Upper lobe of left lung (tissue), 6 donors: Measurements from ENCODE around the gene TTI1. TPM values are rescaled to one million over a fixed set of nuclear protein-coding genes. Genes with fewer than 3 reads are reported as not detected.

ENCODE experiments used
- ATAC-seq, 2 donors: fragments of 200-7000 bp; cut with Tn5 transposase; one replicate each; pipeline ENCODE4 v1.9.1; 2022; ENCODE audit warnings: mild to moderate bottlenecking in 2 of 2, moderate library complexity in 2 of 2; ENCODE audit not compliant: low FRiP score in 2 of 2
- DNase-seq, 2 donors: peaks; one replicate each; pipeline ENCODE4 v3.0.0-alpha.2; 2019 to 2020
- H3K27ac ChIP-seq, 4 donors: fragments of 200-600 bp; sonication (generic); one replicate each; pipeline ENCODE4 v1.5.1; 2016 to 2019
- H3K27me3 ChIP-seq, 4 donors: fragments of 200-600 bp; sonication (generic); one replicate each; pipeline ENCODE4 v1.5.1; 2017 to 2019
- H3K36me3 ChIP-seq, 4 donors: fragments of 200-600 bp; sonication (generic); one replicate each; pipeline ENCODE4 v1.5.1; 2016 to 2019
- H3K4me1 ChIP-seq, 4 donors: fragments of 200-600 bp; sonication (generic); one replicate each; pipeline ENCODE4 v1.5.1; 2018 to 2019
- H3K4me3 ChIP-seq, 4 donors: fragments of 200-600 bp; sonication (generic); one replicate each; pipeline ENCODE4 v1.5.1; 2017 to 2019; ENCODE audit warnings: mild to moderate bottlenecking in 2 of 4, moderate library complexity in 1 of 4
- H3K9me3 ChIP-seq, 4 donors: fragments of 200-600 bp; sonication (generic); one replicate each; pipeline ENCODE4 v1.5.1; 2018 to 2019
- EP300 ChIP-seq, 4 donors: sonication (generic); formaldehyde crosslinking; IDR thresholded peaks; one replicate each; pipeline ENCODE4 v1.5.1; 2017; ENCODE audit warnings: antibody characterized with exemption in 4 of 4, control low read depth in 2 of 4
- POLR2A ChIP-seq, 4 donors: fragments of 450-650 bp; IDR thresholded peaks; one replicate each; pipeline ENCODE4 v1.5.1; 2016 to 2017; ENCODE audit warnings: antibody characterized with exemption in 4 of 4, mild to moderate bottlenecking in 2 of 4
- POLR2AphosphoS5 ChIP-seq, 2 donors: sonication (generic); formaldehyde crosslinking; IDR thresholded peaks; one replicate each; pipeline ENCODE4 v1.5.1; 2017; ENCODE audit warnings: antibody characterized with exemption in 2 of 2
- WGBS, 2 donors: methylation state at CpG; one replicate each; pipeline ENCODE4 v1.1.5; 2017 to 2018; 5-methylcytosine and 5-hydroxymethylcytosine counted together
- total RNA-seq, 6 donors: library from RNA; depleted of rRNA in 4 of 6; stranded (reverse); fragments of >200 nt in 4 of 6; gene quantifications; one replicate each; pipeline versions ENCODE4 v1.1.0 to v1.2.1, GENCODE V29; 2016 to 2021
- TF ChIP-seq, protein P1 (sequence below), 6 experiments: fragments of 450-650 bp in 4 of 6; fragments of 200-600 bp in 2 of 6; sonication (generic) in 2 of 6; IDR thresholded peaks; one replicate each; pipeline ENCODE4 v1.5.1; 2016 to 2019; ENCODE audit warnings: antibody characterized with exemption in 6 of 6
- donor health status: DM: no; HTN: no; CAD: no; lungs with moderate emphysema.
- donor health status: DM: no; HTN: yes; CAD: no; lungs with severe emphysema.

Gene TTI1
- total RNA-seq, 6 donors from 2014 or later = 11.2 to 30.4 (median 15.1) TPM

DNA sequence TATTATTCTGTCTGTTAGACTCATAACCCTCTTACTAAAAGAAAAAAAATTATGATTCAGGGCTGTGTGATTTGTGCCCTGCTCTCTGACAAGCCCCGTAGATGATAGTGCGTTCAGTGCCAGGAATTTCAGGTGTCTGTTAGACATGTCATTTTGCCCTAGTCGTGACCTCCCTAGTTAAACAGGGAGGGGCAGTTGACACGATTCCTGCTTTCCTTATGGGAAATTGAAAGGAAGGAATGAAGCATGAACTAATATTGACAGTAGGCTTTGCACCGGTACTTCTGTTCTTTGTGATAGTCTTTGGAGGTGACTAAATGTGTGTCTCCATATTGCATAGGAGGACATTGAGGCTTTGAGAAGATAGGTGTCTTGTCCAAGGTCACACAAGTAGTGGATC lies 26.6 kb upstream of the TTI1 start:
- Histone ChIP-seq H3K4me1 (peaks cover 2 to 20% (median 6%) of the 10 kb centered on the region in 4 donors), H3K27me3 (no peaks in the 10 kb centered on the region), H3K27ac (peak overlapping the region in 1 of 4 donors; percentile 33), H3K36me3 (peaks cover 10 to 81% (median 45%) of the 10 kb centered on the region in 4 donors), H3K9me3 (no peaks in the 10 kb centered on the region), H3K4me3 (no peak overlapping the region)
- 68 to 75% methylated on average over 5 of the region's 5 CpGs for WGBS, 2 donors
- DNase-seq (peak in 1 of 2 donors; percentile 35), ATAC-seq (no peak)
- TF ChIP-seq POLR2AphosphoS5 (IDR thresholded peaks at IDR 0.05) = no peak
- TF ChIP-seq POLR2A (IDR thresholded peaks at IDR 0.05) = no peak
- peak in 1 of 4 donors; percentile 67 for TF ChIP-seq EP300 (IDR thresholded peaks at IDR 0.05)

DNA sequence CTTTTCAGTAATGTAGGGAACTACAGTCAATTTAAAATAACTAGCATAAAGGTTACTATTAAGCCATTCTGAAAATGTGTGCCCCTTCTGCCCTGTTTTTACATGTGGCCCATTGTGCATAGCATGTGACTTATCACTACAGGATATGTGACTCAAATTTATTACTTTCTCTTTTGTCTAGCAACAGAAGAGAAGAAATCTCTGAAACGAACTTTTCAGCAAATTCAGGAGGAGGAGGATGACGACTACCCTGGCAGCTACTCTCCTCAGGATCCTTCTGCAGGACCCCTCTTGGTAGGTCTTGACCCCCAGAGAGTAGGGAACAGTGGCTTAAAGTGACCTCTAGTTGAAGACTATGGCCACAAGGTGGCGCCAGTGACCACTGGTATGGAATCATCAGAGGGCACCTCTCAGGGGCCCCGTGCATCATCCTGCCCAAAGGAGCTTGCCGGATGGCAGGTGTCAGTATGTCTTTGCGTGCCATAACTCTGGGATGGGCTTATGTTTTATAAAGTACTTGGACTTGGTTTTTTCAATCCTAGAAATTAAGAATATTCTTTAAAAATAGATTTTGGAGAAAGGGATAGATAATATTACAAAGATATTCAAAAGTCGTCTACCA lies 24.2 kb upstream of the TTI1 start:
- Histone ChIP-seq H3K27me3 (no peaks in the 10 kb centered on the region), H3K27ac (no peak overlapping the region), H3K4me3 (no peak overlapping the region), H3K36me3 (peaks cover 10 to 59% (median 32%) of the 10 kb centered on the region in 4 donors), H3K4me1 (peaks cover 0 to 16% (median 9%) of the 10 kb centered on the region in 4 donors), H3K9me3 (no peaks in the 10 kb centered on the region)
- DNase-seq (peak in 1 of 2 donors; percentile 86), ATAC-seq (peak; percentile 87)
- TF ChIP-seq POLR2AphosphoS5 (IDR thresholded peaks at IDR 0.05) (no peak), POLR2A (IDR thresholded peaks at IDR 0.05) (no peak)
- TF ChIP-seq, protein P1, sequence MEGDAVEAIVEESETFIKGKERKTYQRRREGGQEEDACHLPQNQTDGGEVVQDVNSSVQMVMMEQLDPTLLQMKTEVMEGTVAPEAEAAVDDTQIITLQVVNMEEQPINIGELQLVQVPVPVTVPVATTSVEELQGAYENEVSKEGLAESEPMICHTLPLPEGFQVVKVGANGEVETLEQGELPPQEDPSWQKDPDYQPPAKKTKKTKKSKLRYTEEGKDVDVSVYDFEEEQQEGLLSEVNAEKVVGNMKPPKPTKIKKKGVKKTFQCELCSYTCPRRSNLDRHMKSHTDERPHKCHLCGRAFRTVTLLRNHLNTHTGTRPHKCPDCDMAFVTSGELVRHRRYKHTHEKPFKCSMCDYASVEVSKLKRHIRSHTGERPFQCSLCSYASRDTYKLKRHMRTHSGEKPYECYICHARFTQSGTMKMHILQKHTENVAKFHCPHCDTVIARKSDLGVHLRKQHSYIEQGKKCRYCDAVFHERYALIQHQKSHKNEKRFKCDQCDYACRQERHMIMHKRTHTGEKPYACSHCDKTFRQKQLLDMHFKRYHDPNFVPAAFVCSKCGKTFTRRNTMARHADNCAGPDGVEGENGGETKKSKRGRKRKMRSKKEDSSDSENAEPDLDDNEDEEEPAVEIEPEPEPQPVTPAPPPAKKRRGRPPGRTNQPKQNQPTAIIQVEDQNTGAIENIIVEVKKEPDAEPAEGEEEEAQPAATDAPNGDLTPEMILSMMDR (IDR thresholded peaks at IDR 0.05) = peak; percentile 70 to 85 (median 78)
- 22 to 28% methylated on average over 7 of the region's 7 CpGs for WGBS, 2 donors

DNA sequence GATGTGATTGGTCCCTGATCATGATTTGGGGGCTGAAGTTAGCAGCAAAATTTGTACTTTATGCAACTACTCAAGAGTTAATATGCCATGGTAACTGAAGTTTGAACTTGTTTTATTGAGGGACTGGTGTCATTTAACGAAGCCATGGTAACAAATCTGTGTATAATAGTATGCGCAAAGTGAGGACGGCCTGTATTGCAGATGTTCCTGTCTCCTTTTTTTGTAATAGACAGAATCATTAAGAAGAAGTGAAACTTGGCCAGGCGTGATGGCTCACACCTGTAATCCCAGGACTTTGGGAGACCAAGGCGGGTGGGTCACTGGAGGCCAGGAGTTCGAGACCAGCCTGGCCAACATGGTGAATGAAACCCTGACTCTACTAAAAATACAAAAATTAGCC lies 22.6 kb upstream of the TTI1 start:
- peaks cover 0 to 16% (median 9%) of the 10 kb centered on the region in 4 donors for H3K4me1 ChIP-seq
- 88 to 91% methylated on average over 6 of the region's 6 CpGs for WGBS, 2 donors
- no peak overlapping the region for H3K4me3 ChIP-seq
- ATAC-seq (no peak), DNase-seq (no peak)
- TF ChIP-seq, protein P1 (IDR thresholded peaks at IDR 0.05) = no peak
- TF ChIP-seq POLR2A (IDR thresholded peaks at IDR 0.05) = no peak
- TF ChIP-seq POLR2AphosphoS5 (IDR thresholded peaks at IDR 0.05) = no peak
- H3K27me3 ChIP-seq = no peaks in the 10 kb centered on the region
- no peaks in the 10 kb centered on the region for H3K9me3 ChIP-seq
- H3K36me3 ChIP-seq = peaks cover 6 to 58% (median 27%) of the 10 kb centered on the region in 4 donors
- H3K27ac ChIP-seq = no peak overlapping the region

DNA sequence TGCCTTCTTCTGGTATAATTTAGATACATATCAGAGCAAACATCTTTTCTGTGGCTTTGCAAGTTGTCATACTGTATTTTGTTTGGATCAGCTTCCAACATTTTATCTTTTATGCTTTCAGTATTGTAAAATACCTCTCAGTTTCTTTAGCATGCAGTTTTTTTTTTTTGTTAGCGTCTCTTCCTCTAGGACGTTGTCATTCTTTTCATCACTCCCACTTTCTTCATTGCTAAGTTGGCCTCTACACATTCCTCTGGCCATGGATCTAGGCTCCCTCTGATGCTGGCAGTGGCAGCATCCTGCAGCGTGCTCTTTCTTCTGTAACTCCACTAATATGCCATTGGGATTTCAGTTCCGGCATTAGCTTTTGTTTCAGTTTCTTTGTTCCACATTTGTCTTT lies 22.0 kb upstream of the TTI1 start:
- Histone ChIP-seq H3K27me3 (no peaks in the 10 kb centered on the region), H3K4me1 (peaks cover 2 to 19% (median 11%) of the 10 kb centered on the region in 4 donors), H3K9me3 (no peaks in the 10 kb centered on the region), H3K36me3 (peaks cover 6 to 58% (median 22%) of the 10 kb centered on the region in 4 donors), H3K27ac (no peak overlapping the region), H3K4me3 (no peak overlapping the region)
- ATAC-seq (no peak), DNase-seq (no peak)
- WGBS, 2 donors = 53 to 58% methylated on average over 4 of the region's 4 CpGs
- no peak for TF ChIP-seq POLR2AphosphoS5 (IDR thresholded peaks at IDR 0.05)

DNA sequence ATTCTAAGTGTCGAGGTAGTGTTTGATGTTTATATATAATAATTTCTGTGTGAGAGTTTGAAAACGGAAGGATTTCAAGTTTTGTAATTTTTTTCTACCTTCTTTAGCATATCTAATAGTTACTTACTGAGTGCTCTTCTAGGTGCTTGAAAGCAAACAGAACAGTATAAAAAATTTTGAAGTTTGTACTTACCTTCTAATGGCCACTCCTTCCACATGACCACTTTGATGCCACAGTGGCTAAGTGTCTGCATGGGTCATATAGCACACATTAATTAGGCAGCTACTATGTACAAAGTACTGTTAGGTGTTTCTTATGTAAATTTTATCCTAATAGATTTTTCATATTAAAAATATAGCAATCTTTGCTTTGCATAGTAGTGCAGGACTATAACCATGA lies 21.4 kb upstream of the TTI1 start:
- 57 to 86% methylated on average over 2 of the region's 2 CpGs for WGBS, 2 donors
- Histone ChIP-seq H3K4me3 (no peak overlapping the region), H3K4me1 (peaks cover 9 to 25% (median 15%) of the 10 kb centered on the region in 4 donors), H3K27me3 (no peaks in the 10 kb centered on the region), H3K27ac (no peak overlapping the region), H3K36me3 (peaks cover 4 to 58% (median 19%) of the 10 kb centered on the region in 4 donors), H3K9me3 (no peaks in the 10 kb centered on the region)
- DNase-seq (no peak), ATAC-seq (no peak)
- TF ChIP-seq POLR2AphosphoS5 (IDR thresholded peaks at IDR 0.05) = no peak
- no peak for TF ChIP-seq POLR2A (IDR thresholded peaks at IDR 0.05)
- no peak for TF ChIP-seq EP300 (IDR thresholded peaks at IDR 0.05)

DNA sequence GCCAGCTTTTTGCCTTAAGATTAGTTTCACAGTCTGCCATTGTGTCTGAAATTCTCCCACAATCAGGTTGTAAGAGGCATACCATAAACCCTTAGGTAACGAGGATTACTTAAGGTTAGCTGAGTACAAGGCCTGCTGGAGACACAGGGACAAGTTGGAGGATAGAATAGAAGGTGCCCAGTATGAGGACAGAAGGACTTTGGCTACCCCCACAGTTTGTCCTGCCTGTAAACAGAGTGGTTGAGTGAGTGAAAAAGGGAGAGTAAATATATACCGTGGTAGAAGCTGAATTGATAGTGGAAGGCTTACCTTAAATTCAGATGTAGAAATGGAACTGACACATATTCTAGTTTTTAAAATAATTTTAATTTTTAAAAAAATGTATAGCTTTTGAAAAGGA lies 19.6 kb upstream of the TTI1 start:
- no peak overlapping the region for H3K4me3 ChIP-seq
- DNase-seq = no peak
- H3K4me1 ChIP-seq = peaks cover 12 to 27% (median 16%) of the 10 kb centered on the region in 4 donors
- peaks cover 0 to 55% (median 14%) of the 10 kb centered on the region in 4 donors for H3K36me3 ChIP-seq
- H3K27ac ChIP-seq = peak overlapping the region in 1 of 4 donors; percentile 39
- WGBS, 2 donors = 72 to 76% methylated on average over 2 of the region's 2 CpGs
- H3K9me3 ChIP-seq = no peaks in the 10 kb centered on the region
- no peak for ATAC-seq
- TF ChIP-seq, protein P1 (IDR thresholded peaks at IDR 0.05) = no peak
- TF ChIP-seq EP300 (IDR thresholded peaks at IDR 0.05) (no peak), POLR2AphosphoS5 (IDR thresholded peaks at IDR 0.05) (no peak), POLR2A (IDR thresholded peaks at IDR 0.05) (no peak)
- no peaks in the 10 kb centered on the region for H3K27me3 ChIP-seq
